Measurements from ENCODE around the gene PRDM16. TPM values are rescaled to one million over a fixed set of nuclear protein-coding genes. Genes with fewer than 3 reads are reported as not detected.

PRDM16 gene
- total RNA-seq, 1 experiment from 2014 or later, result 0.04 TPM

GRCh38 chr1:3226701-3227350 lies 157.8 kb downstream of the PRDM16 start:
- H3K9ac ChIP-seq (ENCODE audit: low read length), result no peak overlapping the region
- H3K9me2 ChIP-seq (replicated peaks; ENCODE audit: low read length), result no peaks in the 10 kb centered on the region
- H4K20me1 ChIP-seq (ENCODE audit: low read length), result no peaks in the 10 kb centered on the region
- H3K4me2 ChIP-seq (ENCODE audit: low read length), result no peak overlapping the region
- H3K27ac ChIP-seq (ENCODE audit: low read length), result no peak overlapping the region
- DNase-seq, result no peak
- no peaks in the 10 kb centered on the region for H3K79me2 ChIP-seq (ENCODE audit: low read length)
- BruUV-seq (replicated peaks), result no TSS peak
- intact Hi-C loops (cut with micrococcal nuclease), result no loop called here
- no peaks in the 10 kb centered on the region for H3F3A ChIP-seq (ENCODE audit: low read length, unreplicated experiment)
- peaks cover 98% of the 10 kb centered on the region for H3K27me3 ChIP-seq (ENCODE audit: low read length)
- no peaks in the 10 kb centered on the region for H3K9me3 ChIP-seq (ENCODE audit: low read length)
- H3K36me3 ChIP-seq (ENCODE audit: low read depth, low read length), result no peaks in the 10 kb centered on the region
- POLR2A ChIA-PET (ENCODE audit: unreplicated experiment), result no interaction called here
- CTCF ChIA-PET, result no interaction called here
- no peak overlapping the region for H3K4me3 ChIP-seq (ENCODE audit: low read length)
- TF ChIP-seq EZH2phosphoT487 (IDR thresholded peaks at IDR 0.05; ENCODE audit: borderline replicate concordance, low read length) (peak; percentile 55; the same call in 1 of the 2 replicates), CTCF (conservative IDR thresholded peaks at IDR 0.05; ENCODE audit: low read depth, low read length) (no peak), EZH2 (IDR thresholded peaks at IDR 0.05; ENCODE audit: low read length, unreplicated experiment) (peak; percentile 27)
- ATAC-seq, result no peak
- no peaks in the 10 kb centered on the region for H3K4me1 ChIP-seq (ENCODE audit: insufficient read depth, low read length)
- H2AFZ ChIP-seq (ENCODE audit: low read length), result no peak overlapping the region

GRCh38 chr1:3227351-3227704 lies 158.3 kb downstream of the PRDM16 start:
- DNase-seq (no peak), ATAC-seq (no peak)
- H3K27ac ChIP-seq (ENCODE audit: low read length), result no peak overlapping the region
- TF ChIP-seq EZH2 (IDR thresholded peaks at IDR 0.05; ENCODE audit: low read length, unreplicated experiment), result no peak
- TF ChIP-seq EZH2phosphoT487 (IDR thresholded peaks at IDR 0.05; ENCODE audit: borderline replicate concordance, low read length), result peak; percentile 24; the same call in 1 of the 2 replicates
- no peak overlapping the region for H3K4me2 ChIP-seq (ENCODE audit: low read length)
- no peak overlapping the region for H3K9ac ChIP-seq (ENCODE audit: low read length)
- H3K27me3 ChIP-seq (ENCODE audit: low read length), result peaks cover 100% of the 10 kb centered on the region
- CTCF ChIA-PET, result no interaction called here
- H3K36me3 ChIP-seq (ENCODE audit: low read depth, low read length), result no peaks in the 10 kb centered on the region
- H3K9me2 ChIP-seq (replicated peaks; ENCODE audit: low read length), result no peaks in the 10 kb centered on the region
- no peaks in the 10 kb centered on the region for H3K4me1 ChIP-seq (ENCODE audit: insufficient read depth, low read length)
- no peak overlapping the region for H2AFZ ChIP-seq (ENCODE audit: low read length)
- H3F3A ChIP-seq (ENCODE audit: low read length, unreplicated experiment), result no peaks in the 10 kb centered on the region
- no peaks in the 10 kb centered on the region for H4K20me1 ChIP-seq (ENCODE audit: low read length)
- no peak overlapping the region for H3K4me3 ChIP-seq (ENCODE audit: low read length)
- H3K9me3 ChIP-seq (ENCODE audit: low read length), result no peaks in the 10 kb centered on the region
- H3K79me2 ChIP-seq (ENCODE audit: low read length), result no peaks in the 10 kb centered on the region
- POLR2A ChIA-PET (ENCODE audit: unreplicated experiment), result no interaction called here
- no TSS peak for BruUV-seq (replicated peaks)
- intact Hi-C loops (cut with micrococcal nuclease), result no loop called here

- intact Hi-C loops (cut with micrococcal nuclease), result no loop called here
- H3K4me1 ChIP-seq (ENCODE audit: insufficient read depth, low read length), result no peaks in the 10 kb centered on the region
- ATAC-seq, result no peak
- no peak overlapping the region for H2AFZ ChIP-seq (ENCODE audit: low read length)
- BruUV-seq (replicated peaks), result no TSS peak
- no peak overlapping the region for H3K4me3 ChIP-seq (ENCODE audit: low read length)
- peaks cover 100% of the 10 kb centered on the region for H3K27me3 ChIP-seq (ENCODE audit: low read length)
- H4K20me1 ChIP-seq (ENCODE audit: low read length), result no peaks in the 10 kb centered on the region
- POLR2A ChIA-PET (ENCODE audit: unreplicated experiment), result no interaction called here
- no peaks in the 10 kb centered on the region for H3K79me2 ChIP-seq (ENCODE audit: low read length)
- no peaks in the 10 kb centered on the region for H3K36me3 ChIP-seq (ENCODE audit: low read depth, low read length)
- H3K9ac ChIP-seq (ENCODE audit: low read length), result no peak overlapping the region
- no peaks in the 10 kb centered on the region for H3F3A ChIP-seq (ENCODE audit: low read length, unreplicated experiment)
- H3K27ac ChIP-seq (ENCODE audit: low read length), result no peak overlapping the region
- no peaks in the 10 kb centered on the region for H3K9me3 ChIP-seq (ENCODE audit: low read length)
- no peaks in the 10 kb centered on the region for H3K9me2 ChIP-seq (replicated peaks; ENCODE audit: low read length)
- CTCF ChIA-PET, result no interaction called here
- no peak for DNase-seq
- no peak overlapping the region for H3K4me2 ChIP-seq (ENCODE audit: low read length)
- no peak for TF ChIP-seq EZH2phosphoT487 (IDR thresholded peaks at IDR 0.05; ENCODE audit: borderline replicate concordance, low read length)
- TF ChIP-seq CTCF (conservative IDR thresholded peaks at IDR 0.05; ENCODE audit: low read depth, low read length), result no peak
- no peak for TF ChIP-seq EZH2 (IDR thresholded peaks at IDR 0.05; ENCODE audit: low read length, unreplicated experiment)
Observed at GRCh38 chr1:3227893-3228292, 158.9 kb downstream of the PRDM16 start.
